Neural cell (in vitro differentiated cells): ENCODE results near the gene DHRS12. TPM values are rescaled to one million over a fixed set of nuclear protein-coding genes. Genes with fewer than 3 reads are reported as not detected.
A peak's percentile ranks its signal among the peaks of the same experiment; 100 is the strongest.

ENCODE experiments used
- H2AFZ ChIP-seq: fragments of 200-600, 300-800 bp; sonication (generic), shearing (Covaris generic); 2 replicates; pipeline ENCODE4 v1.6.0; 2014; ENCODE audit warnings: low read depth, mild to moderate bottlenecking, antibody characterized with exemption, low read length, moderate library complexity
- H3F3A ChIP-seq: fragments of 200-600 bp; shearing (Covaris generic); 2 replicates; pipeline ENCODE4 v1.6.1; 2016; ENCODE audit warnings: mild to moderate bottlenecking, moderate library complexity, mixed read lengths, antibody characterized with exemption, low read length; ENCODE audit not compliant: insufficient read depth, poor library complexity, severe bottlenecking
- H3K27ac ChIP-seq: fragments of 200-600, 300-800 bp; sonication (generic), shearing (Covaris generic); 2 replicates; pipeline ENCODE4 v1.5.1; 2014; ENCODE audit warnings: mild to moderate bottlenecking, low read length, moderate library complexity
- H3K27me3 ChIP-seq: fragments of 300-800, 200-600 bp; sonication (generic), shearing (Covaris generic); 2 replicates; pipeline ENCODE4 v1.6.0; 2014; ENCODE audit warnings: mild to moderate bottlenecking, low read depth, low read length, moderate library complexity; ENCODE audit not compliant: insufficient read depth
- H3K36me3 ChIP-seq: fragments of 300-800, 200-600 bp; sonication (generic), shearing (Covaris generic); 2 replicates; pipeline ENCODE4 v1.5.1; 2014; ENCODE audit warnings: mild to moderate bottlenecking, antibody characterized with exemption, low read length, moderate library complexity; ENCODE audit not compliant: insufficient read depth
- H3K4me2 ChIP-seq: fragments of 300-800, 200-600 bp; sonication (generic), shearing (Covaris generic); 2 replicates; pipeline ENCODE4 v1.6.0; 2014; ENCODE audit warnings: mild to moderate bottlenecking, low read length
- H3K4me3 ChIP-seq: fragments of 300-800, 200-600 bp; sonication (generic), shearing (Covaris generic); 2 replicates; pipeline ENCODE4 v1.5.1; 2014; ENCODE audit warnings: mild to moderate bottlenecking, low read length, moderate library complexity
- H3K79me2 ChIP-seq: fragments of 200-600 bp; shearing (Covaris generic); replicated peaks from 2 replicates; pipeline ENCODE4 v1.6.0; 2014; ENCODE audit warnings: mild to moderate bottlenecking, low read length, moderate library complexity; ENCODE audit not compliant: insufficient read depth
- H3K9ac ChIP-seq: fragments of 300-800, 200-600 bp; sonication (generic), shearing (Covaris generic); 2 replicates; pipeline ENCODE4 v1.6.1; 2016; ENCODE audit warnings: mild to moderate bottlenecking, low read length, mixed read lengths
- H3K9me2 ChIP-seq: fragments of 200-600 bp; shearing (Covaris generic); 2 replicates; pipeline ENCODE4 v1.6.1; 2016; ENCODE audit warnings: mild to moderate bottlenecking, low read length, mixed read lengths; ENCODE audit not compliant: insufficient read depth
- H3K9me3 ChIP-seq: fragments of 200-600, 300-800 bp; sonication (generic), shearing (Covaris generic); 2 replicates; pipeline ENCODE4 v1.6.1; 2016; ENCODE audit warnings: mild to moderate bottlenecking, mixed run types, low read length, moderate library complexity, mixed read lengths
- H4K20me1 ChIP-seq: fragments of 200-600 bp; shearing (Covaris generic); 2 replicates; pipeline ENCODE4 v1.6.1; 2016; ENCODE audit warnings: mild to moderate bottlenecking, mixed run types; ENCODE audit not compliant: insufficient read depth
- EP300 ChIP-seq: fragments of 450-650 bp; conservative IDR thresholded peaks from 2 replicates; pipeline ENCODE4 v1.6.1; 2014; ENCODE audit warnings: antibody characterized with exemption, mild to moderate bottlenecking, moderate library complexity; ENCODE audit not compliant: poor library complexity, severe bottlenecking
- POLR2AphosphoS5 ChIP-seq: IDR thresholded peaks from 2 replicates; pipeline ENCODE4 v1.6.1; 2012
- RAD21 ChIP-seq: fragments of 450-650 bp; conservative IDR thresholded peaks from 2 replicates; pipeline ENCODE4 v1.6.1; 2014; ENCODE audit warnings: antibody characterized with exemption, mild to moderate bottlenecking, moderate library complexity
- SMC3 ChIP-seq: fragments of 450-650 bp; conservative IDR thresholded peaks from 2 replicates; pipeline ENCODE4 v1.6.1; 2014; ENCODE audit warnings: antibody characterized with exemption, mild to moderate bottlenecking, moderate library complexity; ENCODE audit not compliant: poor library complexity
- TAF1 ChIP-seq: IDR thresholded peaks from 2 replicates; pipeline ENCODE4 v1.6.1; 2012; ENCODE audit warnings: low read depth
- polyA plus RNA-seq: library from polyadenylated mRNA; depleted of rRNA; stranded (reverse); fragments of >200 nt; gene quantifications from 2 replicates; pipeline ENCODE4 v1.2.3, GENCODE V29; 2014
- TF ChIP-seq, protein P1 (sequence below): fragments of 450-650 bp; IDR thresholded peaks from 2 replicates; pipeline ENCODE4 v1.5.1; 2014; ENCODE audit warnings: antibody characterized with exemption, mild to moderate bottlenecking, moderate library complexity; ENCODE audit not compliant: poor library complexity, severe bottlenecking
- TF ChIP-seq, protein P2 (sequence below): IDR thresholded peaks from 2 replicates; pipeline ENCODE4 v1.6.1; 2012; ENCODE audit warnings: borderline replicate concordance

DHRS12 gene
- polyA plus RNA-seq, 1 donor from 2014 or later, result 4.4 TPM

GRCh38 chr13:51721496-51721895 is 82.5 kb downstream of the DHRS12 start:
- Histone ChIP-seq H3K9me3 (no peaks in the 10 kb centered on the region), H3K9me2 (no peaks in the 10 kb centered on the region), H3K27me3 (no peaks in the 10 kb centered on the region), H3F3A (no peaks in the 10 kb centered on the region), H3K79me2 (no peaks in the 10 kb centered on the region), H3K9ac (no peak overlapping the region), H3K4me3 (no peak overlapping the region), H3K36me3 (no peaks in the 10 kb centered on the region), H3K27ac (no peak overlapping the region), H4K20me1 (no peaks in the 10 kb centered on the region), H3K4me2 (no peak overlapping the region), H2AFZ (no peak overlapping the region)
- no peak for TF ChIP-seq TAF1
- no peak for TF ChIP-seq POLR2AphosphoS5
- TF ChIP-seq, protein P1, sequence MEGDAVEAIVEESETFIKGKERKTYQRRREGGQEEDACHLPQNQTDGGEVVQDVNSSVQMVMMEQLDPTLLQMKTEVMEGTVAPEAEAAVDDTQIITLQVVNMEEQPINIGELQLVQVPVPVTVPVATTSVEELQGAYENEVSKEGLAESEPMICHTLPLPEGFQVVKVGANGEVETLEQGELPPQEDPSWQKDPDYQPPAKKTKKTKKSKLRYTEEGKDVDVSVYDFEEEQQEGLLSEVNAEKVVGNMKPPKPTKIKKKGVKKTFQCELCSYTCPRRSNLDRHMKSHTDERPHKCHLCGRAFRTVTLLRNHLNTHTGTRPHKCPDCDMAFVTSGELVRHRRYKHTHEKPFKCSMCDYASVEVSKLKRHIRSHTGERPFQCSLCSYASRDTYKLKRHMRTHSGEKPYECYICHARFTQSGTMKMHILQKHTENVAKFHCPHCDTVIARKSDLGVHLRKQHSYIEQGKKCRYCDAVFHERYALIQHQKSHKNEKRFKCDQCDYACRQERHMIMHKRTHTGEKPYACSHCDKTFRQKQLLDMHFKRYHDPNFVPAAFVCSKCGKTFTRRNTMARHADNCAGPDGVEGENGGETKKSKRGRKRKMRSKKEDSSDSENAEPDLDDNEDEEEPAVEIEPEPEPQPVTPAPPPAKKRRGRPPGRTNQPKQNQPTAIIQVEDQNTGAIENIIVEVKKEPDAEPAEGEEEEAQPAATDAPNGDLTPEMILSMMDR, result no peak
- no peak for TF ChIP-seq EP300
- TF ChIP-seq SMC3, result no peak
- no peak for TF ChIP-seq RAD21

DNA sequence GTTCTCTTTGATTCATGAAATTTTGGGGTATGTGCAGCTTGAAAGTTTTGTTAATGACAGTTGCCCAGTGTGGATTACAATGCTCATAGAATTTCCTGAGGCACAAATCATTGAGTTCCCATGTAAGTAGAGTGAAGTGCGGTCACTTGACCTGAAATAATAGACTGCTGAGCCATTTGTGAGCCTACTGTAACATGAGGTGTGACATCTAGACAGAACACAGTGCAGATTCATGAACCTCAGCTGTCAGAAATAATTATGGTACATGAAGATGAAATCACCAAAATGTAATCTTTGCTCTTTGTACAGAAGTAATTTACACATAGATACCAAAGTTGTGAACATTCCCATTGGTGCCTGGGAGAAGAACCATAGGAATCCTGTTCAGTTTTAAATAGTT is 84.6 kb downstream of the DHRS12 start:
- no peak overlapping the region for H3K27ac ChIP-seq

More for the DNA sequence above, 84.6 kb downstream of the DHRS12 start:
- Histone ChIP-seq H3K79me2 (no peaks in the 10 kb centered on the region), H3F3A (no peaks in the 10 kb centered on the region), H4K20me1 (no peaks in the 10 kb centered on the region), H3K27me3 (no peaks in the 10 kb centered on the region), H3K9ac (no peak overlapping the region), H3K36me3 (no peaks in the 10 kb centered on the region), H3K9me2 (no peaks in the 10 kb centered on the region), H3K4me3 (no peak overlapping the region), H3K4me2 (no peak overlapping the region), H3K9me3 (no peaks in the 10 kb centered on the region), H2AFZ (no peak overlapping the region)
- TF ChIP-seq, protein P1, result no peak
- TF ChIP-seq EP300, result peak; percentile 48
- TF ChIP-seq, protein P2, sequence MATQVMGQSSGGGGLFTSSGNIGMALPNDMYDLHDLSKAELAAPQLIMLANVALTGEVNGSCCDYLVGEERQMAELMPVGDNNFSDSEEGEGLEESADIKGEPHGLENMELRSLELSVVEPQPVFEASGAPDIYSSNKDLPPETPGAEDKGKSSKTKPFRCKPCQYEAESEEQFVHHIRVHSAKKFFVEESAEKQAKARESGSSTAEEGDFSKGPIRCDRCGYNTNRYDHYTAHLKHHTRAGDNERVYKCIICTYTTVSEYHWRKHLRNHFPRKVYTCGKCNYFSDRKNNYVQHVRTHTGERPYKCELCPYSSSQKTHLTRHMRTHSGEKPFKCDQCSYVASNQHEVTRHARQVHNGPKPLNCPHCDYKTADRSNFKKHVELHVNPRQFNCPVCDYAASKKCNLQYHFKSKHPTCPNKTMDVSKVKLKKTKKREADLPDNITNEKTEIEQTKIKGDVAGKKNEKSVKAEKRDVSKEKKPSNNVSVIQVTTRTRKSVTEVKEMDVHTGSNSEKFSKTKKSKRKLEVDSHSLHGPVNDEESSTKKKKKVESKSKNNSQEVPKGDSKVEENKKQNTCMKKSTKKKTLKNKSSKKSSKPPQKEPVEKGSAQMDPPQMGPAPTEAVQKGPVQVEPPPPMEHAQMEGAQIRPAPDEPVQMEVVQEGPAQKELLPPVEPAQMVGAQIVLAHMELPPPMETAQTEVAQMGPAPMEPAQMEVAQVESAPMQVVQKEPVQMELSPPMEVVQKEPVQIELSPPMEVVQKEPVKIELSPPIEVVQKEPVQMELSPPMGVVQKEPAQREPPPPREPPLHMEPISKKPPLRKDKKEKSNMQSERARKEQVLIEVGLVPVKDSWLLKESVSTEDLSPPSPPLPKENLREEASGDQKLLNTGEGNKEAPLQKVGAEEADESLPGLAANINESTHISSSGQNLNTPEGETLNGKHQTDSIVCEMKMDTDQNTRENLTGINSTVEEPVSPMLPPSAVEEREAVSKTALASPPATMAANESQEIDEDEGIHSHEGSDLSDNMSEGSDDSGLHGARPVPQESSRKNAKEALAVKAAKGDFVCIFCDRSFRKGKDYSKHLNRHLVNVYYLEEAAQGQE, result no peak
- peak; percentile 45 for TF ChIP-seq POLR2AphosphoS5

Other genes starting within 250 kb of the DHRS12 start
- 5.3 and 6.5 TPM in 2 replicates for gene WDFY2, start 219.7 kb downstream of the DHRS12 start, polyA plus RNA-seq
- gene TMEM272, start 41.0 kb upstream of the DHRS12 start, polyA plus RNA-seq, result 0.76 and 0.77 TPM in 2 replicates
- not detected in 2 replicates for gene CCDC70, start 57.8 kb upstream of the DHRS12 start, polyA plus RNA-seq
- 6.3 and 11.8 TPM in 2 replicates for gene ATP7B, start 207.3 kb upstream of the DHRS12 start, polyA plus RNA-seq
- 22.8 and 29.2 TPM in 2 replicates for gene ALG11, start 208.2 kb upstream of the DHRS12 start, polyA plus RNA-seq
- 16.3 and 18.8 TPM in 2 replicates for gene UTP14C, start 220.5 kb upstream of the DHRS12 start, polyA plus RNA-seq